HT-29 (cell line): ENCODE measurements around the gene AARS2. TPM values are rescaled to one million over a fixed set of nuclear protein-coding genes. Genes with fewer than 3 reads are reported as not detected.

Experiments
- DNase-seq: peaks from one replicate; pipeline ENCODE4 v3.0.0-alpha.2; 2015; ENCODE audit warnings: low spot score
- total RNA-seq: library from RNA; depleted of rRNA; stranded (reverse); fragments of >200 nt; shearing (Covaris generic); gene quantifications from 2 replicates; pipeline ENCODE4 v1.2.3, GENCODE V29; 2014

AARS2 gene
- total RNA-seq, 1 experiment from 2014 or later, result 30.6 TPM

DNA sequence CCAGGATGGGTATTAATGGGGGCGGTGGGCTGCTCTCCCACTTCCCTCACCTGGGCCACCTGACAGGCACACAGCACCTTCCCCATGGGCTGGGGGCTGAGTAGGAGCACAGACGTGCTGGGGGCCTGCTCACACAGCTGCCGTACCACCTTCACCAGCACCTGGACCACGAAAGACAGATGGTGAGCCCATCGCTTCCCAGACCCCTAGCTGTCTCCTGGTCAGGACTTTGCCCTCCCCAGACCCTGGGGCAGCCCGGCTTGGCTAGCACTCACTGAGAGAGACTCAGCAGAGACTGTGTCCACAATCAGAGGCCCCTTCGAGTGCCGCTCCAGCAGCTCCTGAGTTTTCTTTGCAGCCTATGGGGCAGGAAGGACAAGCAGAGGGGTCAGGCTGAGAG, 12.0 kb downstream of the AARS2 start:
- DNase-seq, result no peak

DNA sequence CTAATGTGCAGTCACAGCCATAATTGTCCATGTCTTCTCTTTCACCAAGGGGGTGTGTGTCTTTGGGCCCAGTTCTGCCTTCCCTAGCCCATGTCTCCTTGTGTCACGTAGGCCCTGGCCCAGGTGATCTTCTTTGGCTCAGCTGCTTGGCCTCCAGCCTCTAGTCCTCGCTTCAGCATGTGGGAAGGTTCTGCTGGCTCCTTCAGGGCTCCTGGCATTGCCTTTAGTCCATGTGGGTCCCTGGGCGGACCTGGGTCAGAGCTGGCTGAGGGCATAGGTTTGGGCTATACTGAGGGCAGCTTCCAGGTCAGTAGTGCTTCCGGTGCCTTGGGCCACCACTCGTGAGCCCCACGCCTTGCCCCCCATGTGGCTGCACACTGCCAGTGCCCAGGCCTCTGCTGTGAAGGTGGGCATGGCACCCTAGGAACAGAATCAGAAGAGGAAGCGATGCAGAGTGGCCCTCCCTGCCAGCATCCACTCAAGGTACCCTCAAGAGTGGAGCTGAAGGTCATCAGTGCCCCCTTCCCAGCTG, 12.8 kb downstream of the AARS2 start:
- DNase-seq, result no peak

DNA sequence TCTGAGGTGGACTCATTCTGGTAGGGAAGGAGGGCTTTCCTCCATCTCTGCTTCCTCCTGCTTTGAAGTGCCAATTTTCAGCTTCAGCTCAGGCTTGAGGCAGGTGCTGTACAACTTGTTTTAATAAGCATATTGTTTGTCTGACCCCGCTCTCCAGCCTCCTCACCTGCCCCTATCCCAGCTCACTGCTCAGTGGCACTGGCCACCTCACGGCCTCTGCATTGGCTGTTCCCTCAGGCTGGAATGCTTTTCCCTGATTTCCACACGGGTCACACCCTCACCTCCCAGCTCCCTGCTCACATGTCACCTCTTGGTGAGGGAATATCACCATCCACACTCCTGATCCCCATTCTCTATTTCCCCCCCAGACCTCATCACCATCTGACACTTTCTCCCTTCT, 14.3 kb downstream of the AARS2 start:
- no peak for DNase-seq

DNA sequence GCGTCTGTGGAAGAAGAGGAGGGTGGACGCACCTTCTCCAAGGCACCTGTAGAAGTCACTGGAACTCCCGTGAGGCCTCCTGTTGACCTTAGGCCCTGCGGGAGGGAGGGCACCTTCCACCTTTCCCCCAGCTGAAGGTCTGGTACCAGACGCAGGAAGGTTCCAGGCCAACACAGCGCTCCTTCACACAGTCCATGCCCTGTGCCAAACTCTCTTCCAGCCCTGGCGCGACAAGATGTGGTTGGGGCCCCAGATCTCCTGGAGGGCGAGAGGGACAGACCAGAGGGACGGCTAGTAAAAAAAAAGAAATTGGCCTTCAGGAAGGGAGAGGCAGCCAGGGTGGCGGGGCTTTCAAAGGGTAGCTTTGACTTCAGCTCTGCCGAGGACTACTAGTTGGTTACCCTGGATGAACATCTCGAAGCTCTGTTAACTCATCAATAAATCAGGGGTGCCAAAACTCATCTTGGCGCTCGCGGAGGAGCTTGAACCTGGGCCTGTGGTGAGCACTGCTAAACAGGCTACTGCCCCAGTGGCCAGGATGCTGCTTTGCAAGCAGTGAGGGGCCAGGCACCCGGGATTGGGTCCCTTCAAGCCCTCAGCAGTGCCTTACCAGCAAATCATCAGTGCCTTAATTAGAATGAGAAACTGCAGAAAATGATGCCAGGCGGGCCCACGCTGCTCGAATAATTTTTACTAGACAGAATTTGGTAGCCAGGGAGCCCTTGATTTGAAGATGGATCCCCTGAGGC, 14.9 kb downstream of the AARS2 start:
- no peak for DNase-seq

DNA sequence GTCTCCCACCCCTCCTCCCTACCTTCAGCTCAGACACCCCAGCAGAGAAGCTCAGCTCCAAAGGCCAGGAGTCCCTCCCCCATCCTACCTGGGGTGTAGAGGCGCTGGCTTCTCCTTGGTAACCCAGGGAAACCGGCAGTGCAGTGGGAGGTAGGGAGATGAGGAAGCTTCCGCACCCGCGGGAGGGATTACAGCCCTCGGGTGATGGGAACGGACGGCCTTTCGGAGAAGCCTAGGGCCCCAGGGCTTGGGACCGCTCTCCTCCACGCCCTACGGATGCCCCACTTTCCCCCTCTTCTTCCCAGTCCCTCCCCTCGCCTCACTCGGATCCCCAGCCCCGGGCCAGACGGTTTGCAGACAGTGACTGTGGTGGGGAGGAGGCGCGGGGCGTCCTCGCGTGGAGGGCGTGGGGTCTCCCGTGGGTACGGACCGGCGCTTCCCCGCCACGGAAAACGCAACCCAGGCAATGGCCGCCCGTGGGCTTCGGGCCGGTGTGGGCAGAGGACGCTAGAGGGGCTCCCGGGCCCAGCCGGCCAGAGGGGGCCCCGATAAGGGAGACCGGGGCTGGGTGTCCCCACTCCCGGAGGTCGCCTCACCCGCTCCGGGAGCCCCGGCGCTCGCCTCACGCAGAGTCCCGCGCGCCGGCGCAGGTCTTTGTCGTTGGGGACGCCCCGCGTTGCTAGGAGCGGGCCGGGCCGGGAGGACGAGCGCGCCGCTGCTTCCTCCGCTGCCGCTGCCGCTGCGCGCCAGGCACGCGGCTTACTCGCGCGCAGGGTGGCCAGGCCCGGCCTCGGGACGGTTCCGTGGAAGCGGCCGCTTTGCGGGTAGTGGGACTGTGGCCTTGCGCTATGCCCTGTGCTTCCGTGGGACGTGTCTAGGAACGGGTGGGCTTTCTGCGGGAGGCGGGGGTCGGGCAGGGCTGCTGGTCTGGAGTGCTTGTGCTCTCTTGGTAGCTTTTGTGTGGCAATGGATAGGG, 15.8 kb downstream of the AARS2 start:
- no peak for DNase-seq

DNA sequence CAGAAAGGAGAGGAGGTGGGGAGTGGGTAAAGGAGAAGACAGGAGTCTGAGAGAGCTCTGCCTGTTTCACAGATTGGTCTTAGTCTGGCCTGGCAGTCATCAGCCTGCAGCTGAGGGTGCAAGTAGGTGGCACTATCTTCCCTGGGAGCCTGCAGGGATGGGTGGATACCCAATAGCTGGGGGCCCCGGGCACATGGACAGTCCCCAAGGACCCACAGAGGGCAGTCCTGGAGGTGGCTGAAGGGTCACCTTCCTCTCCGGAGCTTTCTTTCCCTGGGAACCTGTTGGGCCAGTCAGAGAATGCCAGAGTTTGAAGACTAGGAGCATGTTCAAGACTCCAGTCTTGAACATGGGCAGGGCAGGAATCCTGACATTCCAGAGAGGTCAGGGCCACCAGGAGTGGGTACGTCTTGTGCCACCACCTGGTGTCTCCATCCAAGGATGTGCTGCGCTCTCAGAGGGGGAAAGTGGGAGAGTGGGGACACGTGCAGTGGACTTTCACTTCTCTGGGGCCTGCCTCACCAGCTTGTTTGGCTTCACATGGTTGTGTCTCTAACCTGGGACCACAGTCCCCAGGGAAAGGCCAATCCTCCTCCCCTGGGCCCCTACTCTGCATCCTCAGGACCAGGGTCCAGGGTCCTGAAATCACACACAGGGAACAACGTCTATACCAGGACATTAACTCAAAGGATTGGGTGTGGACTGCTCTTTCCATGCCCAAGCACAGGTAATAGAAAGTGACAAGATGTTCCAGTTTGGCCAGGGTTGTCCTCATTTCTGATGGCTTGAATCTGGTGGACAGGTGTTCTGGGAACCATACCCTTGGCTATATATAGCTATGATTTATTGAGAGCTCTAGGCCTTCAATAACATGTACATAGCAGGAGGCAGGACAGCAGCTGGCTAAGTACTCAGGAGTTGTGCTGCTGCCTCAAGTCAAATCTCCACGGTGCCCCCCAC, 18.0 kb downstream of the AARS2 start:
- DNase-seq, result no peak

DNA sequence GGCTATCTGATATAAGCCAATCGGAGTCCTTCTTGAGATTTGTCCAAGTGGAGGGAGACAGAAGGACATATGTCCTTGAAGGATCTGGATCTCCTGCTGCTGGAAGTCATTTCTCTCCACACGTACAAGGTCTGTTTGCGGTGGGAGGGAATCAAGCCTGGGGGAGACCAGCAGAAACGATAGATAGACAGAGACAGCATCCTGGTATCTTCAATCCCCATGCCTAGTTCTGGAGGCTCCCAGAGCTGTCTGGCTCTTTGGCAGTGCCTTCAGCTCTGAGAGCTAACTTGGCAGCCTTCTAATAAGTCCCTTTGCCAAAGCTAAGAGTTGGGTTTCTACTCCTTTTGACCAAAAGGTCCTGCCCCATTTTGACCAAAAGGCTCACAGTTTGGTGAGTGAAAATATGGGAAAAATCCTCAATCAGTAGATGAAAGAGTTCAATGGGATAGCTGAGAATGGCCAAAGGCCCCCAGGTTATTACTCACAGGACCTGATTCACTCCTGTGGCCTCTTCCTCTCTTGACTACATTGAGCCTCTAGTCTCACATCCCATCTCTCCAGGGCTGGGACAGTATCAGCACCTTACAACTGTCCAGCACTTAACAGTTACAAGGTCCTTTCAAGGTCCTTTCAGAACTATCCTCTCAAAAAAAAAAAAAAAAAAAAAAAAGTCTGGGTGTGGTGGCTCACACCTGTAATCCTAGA, 20.3 kb downstream of the AARS2 start:
- DNase-seq, result no peak

DNA sequence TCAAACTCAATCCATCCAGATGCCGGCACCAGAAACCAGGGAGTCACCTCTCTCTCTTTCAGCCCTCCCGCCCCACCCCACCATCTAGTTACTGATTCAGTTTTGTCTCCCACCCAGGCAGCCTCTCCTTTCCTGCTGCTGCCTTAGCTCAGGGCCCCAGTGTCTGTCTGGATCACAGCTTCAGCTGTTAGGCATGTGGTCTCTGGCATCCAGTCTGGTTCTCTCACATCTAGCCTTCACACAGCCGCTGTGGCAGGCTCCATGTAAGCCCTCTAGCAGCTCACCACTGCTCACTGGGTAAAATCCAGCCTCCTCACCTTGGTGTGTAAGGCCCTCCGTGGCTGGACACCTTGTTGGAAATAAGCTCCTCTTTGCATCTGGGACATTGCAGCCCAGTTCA, 21.3 kb downstream of the AARS2 start:
- no peak for DNase-seq

DNA sequence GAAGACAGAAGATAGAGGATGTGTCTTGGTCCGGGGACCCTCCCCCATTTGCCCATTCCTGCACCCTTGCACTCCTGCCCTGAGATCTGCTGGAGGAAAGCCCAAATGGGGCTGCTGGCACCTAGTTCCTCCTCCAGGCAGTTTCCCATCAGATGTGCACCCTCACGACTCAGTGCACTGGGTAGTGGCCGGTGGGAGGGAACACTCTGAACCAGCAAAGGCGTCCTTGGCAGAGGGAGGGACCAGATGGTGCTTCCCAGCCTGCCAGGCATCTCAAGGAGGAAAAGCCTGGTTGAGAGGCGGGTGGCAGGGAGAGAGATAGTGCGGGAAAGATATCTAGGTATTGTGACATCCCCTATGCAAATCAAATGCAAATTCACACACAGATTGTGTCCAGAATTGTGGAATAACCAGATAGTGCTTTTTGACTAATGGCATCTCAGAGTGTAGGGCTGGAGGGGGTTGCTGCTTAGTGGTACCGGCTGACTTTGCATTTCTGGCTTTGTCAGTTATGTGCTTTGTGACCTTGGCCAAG, 23.4 kb downstream of the AARS2 start:
- no peak for DNase-seq

DNA sequence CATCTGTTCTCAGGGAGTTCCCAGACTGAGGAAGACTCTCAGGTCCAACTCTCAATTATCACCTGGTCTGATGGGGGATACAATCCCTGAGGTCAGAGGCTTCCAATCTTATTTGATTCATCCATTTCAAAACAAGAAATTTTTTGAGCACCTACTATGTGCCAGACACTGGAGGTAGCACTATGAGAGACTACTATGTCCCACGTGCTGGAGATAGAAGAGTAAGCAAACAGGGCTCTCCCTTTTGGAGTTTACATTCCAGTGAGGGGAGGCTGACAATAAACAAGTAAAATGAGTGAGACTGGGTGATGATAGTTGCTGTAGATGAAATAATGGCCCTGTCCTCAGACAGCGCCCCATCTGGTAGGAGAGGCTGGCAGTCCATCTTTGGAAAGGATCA, 26.4 kb downstream of the AARS2 start:
- DNase-seq, result no peak

DNA sequence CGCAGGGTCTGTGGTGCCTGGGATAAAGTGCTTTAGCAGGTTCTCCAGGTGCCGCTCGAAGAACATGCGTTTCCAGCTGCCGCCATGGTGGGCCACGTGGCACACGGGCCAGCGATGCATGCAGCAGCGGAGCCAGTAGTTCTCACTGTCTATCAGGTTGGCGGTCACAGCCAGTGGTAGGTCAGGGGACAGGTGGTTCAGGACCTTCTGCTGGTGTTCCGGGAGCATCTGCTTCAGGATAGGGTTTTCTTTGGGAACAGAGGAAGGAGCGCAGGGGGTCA, 26.9 kb downstream of the AARS2 start:
- no peak for DNase-seq

DNA sequence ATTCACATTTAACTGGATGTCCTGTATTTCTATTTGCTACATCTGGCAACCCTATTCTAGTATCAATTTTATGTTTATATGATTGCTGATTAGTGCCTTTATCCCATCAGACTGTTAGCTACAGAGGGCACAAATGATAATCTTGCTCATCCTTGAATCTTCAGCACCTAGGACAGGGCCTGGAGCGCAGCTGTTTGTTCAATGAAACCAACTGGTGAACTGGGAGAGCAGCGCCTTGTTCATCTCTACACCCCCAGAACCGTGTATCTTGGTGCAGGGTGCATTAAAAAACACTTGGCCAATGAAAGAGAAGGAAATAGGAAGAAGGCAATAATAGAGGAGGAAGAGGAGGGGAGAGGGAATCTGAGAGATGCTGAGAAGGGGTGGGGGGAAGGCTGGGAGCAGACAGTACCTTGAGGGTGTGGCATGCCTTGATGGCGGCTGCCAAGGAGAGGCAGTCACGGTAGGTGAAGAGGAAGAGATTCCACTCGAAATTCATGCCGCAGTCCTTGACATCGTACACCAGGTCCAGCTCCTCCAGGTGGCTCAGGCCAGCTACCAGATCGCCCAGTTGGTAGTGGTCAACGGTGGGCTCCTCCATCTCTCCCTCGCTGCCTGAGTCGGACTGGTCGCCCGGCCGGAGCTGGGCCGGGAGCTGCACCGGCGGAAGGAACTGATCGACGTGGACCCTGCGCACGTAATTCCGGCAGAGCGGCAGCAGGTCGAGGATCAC, 27.4 kb downstream of the AARS2 start:
- DNase-seq, result no peak

DNA sequence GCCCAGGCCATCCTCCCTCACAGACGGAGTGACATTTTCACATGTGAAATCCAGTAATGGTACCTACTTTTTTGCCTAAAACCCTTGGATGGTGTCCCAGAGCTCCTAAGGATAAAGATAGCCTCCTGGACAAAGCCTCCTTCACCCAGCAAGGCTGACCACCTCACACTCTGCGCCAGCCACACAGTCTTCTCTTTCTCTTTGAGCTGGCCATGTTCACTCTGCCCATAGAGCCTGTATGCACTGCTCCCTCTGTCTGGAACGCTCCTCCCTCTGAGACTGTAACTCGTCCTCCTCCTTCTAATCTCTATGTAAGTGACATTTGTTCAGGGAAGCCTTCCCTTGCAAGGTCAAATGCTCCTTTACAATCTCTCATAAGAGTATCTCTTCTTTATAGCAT, 28.3 kb downstream of the AARS2 start:
- no peak for DNase-seq

DNA sequence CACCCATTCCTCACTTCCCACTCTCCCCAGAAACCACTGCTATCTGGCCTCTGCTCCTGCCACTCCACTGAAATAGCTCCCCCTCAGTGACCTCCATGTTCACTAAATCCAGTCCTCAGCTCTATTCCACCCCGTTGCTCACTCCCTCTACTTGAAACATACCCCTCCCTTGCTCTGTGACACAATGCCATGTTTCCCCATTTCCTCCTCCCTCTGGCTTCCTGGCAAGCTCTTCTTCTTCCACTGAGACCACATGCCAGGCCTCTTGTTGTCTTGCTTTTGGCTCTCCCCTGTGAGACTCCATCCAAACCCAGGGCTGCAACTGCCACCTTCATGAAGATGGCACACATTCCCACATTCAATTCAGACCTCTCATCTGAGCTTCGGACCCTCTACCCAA, 29.0 kb downstream of the AARS2 start:
- no peak for DNase-seq

DNA sequence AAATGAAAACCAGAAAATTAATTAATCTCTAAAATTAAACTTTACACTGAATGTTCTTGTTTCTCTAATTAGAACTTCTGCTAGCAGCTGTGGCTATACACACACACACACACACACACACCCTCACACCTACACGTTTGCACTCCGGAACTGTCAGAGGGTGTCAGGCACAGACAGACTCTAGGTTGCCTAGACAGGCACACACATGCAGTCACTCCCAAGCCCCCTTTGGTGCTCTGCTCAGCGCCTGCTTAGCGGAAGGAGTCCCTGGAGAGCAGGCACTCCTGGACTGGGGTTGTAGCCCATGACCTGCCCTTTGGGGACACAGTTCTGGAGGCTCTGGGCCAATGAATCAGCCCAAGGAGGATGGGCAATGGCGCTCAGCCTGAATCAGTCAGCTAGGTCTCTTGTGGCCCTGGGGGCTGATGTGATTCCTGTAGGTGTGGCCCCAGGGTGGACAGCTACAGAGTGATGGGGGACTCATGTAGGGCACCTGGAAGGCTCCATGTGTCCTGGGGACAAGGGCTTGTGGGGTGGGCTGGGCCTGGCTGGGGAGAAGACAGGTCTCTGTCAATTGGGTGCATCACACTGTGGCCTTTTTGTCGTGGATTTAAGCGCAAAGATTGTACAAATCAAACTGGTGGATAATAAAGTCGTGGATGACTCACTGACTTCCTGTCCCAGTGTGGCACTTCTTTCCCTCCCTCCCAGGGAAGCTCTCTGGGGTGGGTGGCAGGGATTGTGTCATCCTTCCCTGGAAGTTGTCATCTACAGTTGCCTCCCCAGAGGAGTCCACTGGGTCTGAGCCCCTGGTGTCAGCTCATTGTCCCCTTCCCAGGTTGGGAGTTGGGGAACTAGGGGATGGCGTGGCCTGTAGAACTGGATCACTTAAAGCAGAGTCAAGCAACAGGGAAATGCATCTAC, 34.1 kb downstream of the AARS2 start:
- DNase-seq, result no peak

DNA sequence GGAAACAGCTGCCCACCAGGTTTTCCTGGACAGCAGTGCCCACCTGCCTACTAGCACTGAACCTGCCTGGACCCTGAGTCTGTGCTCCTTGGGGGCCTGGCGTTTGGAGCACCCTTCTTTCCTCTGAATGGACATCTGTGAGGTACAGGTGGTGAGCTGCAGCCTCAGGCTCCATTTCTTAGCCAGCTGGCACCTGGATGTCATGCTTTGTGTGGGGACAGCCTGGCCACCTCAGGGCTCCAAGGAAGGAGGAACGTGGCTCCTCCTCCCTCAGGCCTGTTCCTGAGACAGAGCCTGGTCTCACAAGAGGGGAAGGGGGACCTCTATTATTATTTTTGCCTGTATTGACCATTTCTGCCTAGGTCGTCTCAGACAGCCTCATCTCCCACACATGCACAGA, 34.8 kb downstream of the AARS2 start:
- no peak for DNase-seq

DNA sequence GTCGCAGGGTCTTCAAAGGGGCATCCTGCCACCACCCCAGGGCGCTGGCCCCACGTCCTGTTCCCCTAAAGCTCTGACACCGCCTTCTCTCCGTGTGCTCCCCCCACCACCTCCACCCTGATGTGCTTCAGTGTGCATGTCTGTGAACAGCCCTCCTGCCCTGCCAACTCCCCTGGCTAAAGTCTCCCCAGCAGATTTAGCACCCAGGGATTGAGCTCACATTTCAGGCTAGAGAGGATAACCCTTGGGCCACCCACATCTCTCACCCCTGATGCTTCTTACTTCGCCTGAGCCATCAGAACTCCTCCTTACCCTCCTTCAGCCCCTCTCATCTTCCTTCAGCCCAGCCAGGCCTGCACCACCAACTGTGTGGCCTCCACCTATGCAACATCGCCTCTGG, 35.4 kb downstream of the AARS2 start:
- DNase-seq, result no peak

DNA sequence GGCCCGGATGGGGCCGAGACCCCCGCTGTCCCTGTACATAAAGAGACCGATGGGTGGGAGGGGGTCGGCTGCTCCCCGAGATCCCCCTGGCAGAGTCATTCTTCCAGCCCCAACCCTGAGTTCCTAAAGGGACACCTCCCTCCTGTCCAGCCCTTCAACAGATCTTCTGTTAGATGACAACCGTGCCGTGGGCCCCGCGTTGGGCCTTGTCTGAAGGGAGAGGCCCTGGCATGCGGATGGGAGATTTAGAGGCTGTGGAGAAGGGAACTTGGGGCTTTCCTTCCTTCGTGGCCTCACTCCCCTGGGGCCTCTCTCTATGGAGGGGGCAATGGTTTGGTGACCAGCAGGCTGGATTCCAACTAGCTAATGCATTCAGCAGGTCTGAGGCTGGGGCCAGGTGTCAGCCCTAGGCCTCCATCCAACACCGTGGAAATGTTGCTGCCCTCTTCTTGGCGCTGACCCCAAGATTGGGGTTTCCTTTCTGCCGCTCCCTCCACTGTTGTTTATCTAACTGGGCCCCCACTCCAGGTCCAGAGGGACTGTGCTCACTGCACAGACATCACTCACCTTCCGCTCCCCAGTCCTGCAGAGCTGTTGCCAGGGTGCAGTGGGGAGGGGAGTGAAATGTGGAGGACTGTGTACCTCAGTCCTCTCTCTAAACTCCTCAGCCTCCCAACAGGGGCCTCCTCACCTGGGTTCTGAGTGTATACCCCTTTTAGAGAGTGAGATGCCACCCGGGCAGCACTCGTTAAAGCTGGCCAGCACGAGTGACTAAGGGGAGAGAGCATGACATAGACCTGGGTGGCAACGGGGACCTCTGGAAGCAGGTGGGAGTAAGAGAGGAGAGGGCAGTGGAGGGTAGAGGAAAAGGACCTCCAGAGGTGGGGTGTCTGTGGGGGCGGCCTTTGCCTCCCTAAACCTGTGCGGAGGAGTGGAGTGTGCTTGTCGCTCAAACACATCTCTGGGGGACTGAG, 36.2 kb downstream of the AARS2 start:
- DNase-seq, result no peak
